HG03558 (cell line): ENCODE data around the gene ZBED4.
"Not testable (repeated sequence)": the region's sequence is repeated elsewhere in the genome, so short reads cannot be mapped to it uniquely, and the experiment has no call there.

Source experiments
- ATAC-seq: cut with Tn5 transposase; IDR thresholded peaks from one replicate; pipeline ENCODE4 v1.9.1; 2021; ENCODE audit warnings: moderate number of reproducible peaks; ENCODE audit not compliant: unreplicated experiment; ENCODE audit errors: extremely low read depth

Gene ZBED4

GRCh38 chr22:49850959-49851802 lies 2.5 kb upstream of the ZBED4 start:
- ATAC-seq: no peak

GRCh38 chr22:49852568-49852897 lies 1.1 kb upstream of the ZBED4 start:
- not testable (repeated sequence) for ATAC-seq

GRCh38 chr22:49853981-49854831 lies 562 bp downstream of the ZBED4 start:
- peak; percentile 10 for ATAC-seq

- ATAC-seq: no peak
Observed at GRCh38 chr22:49855251-49855911, 1.7 kb downstream of the ZBED4 start.

- ATAC-seq: no peak
Observed at GRCh38 chr22:49856343-49856742, 2.7 kb downstream of the ZBED4 start.

- ATAC-seq: no peak
Observed at GRCh38 chr22:49856766-49857618, 3.3 kb downstream of the ZBED4 start.

GRCh38 chr22:49858827-49859226 lies 5.2 kb downstream of the ZBED4 start:
- ATAC-seq: no peak

- no peak for ATAC-seq
Observed at GRCh38 chr22:49861642-49862495, 8.2 kb downstream of the ZBED4 start.

- ATAC-seq: no peak
Observed at GRCh38 chr22:49862496-49862776, 8.8 kb downstream of the ZBED4 start.

- ATAC-seq: no peak
Observed at GRCh38 chr22:49863931-49864330, 10.3 kb downstream of the ZBED4 start.

GRCh38 chr22:49865156-49865555 lies 11.5 kb downstream of the ZBED4 start:
- no peak for ATAC-seq

- ATAC-seq: no peak
Observed at GRCh38 chr22:49866134-49866533, 12.5 kb downstream of the ZBED4 start.

- no peak for ATAC-seq
Observed at GRCh38 chr22:49866646-49867045, 13.0 kb downstream of the ZBED4 start.

GRCh38 chr22:49867303-49868265 lies 13.9 kb downstream of the ZBED4 start:
- ATAC-seq: no peak

GRCh38 chr22:49869086-49869830 lies 15.6 kb downstream of the ZBED4 start:
- no peak for ATAC-seq

- ATAC-seq: no peak
Observed at GRCh38 chr22:49869845-49870712, 16.4 kb downstream of the ZBED4 start.

- ATAC-seq: no peak
Observed at GRCh38 chr22:49871482-49871881, 17.8 kb downstream of the ZBED4 start.
